SIG-M5 (cell line): ENCODE results near the gene ANTXR1.

ENCODE experiments used
- DNase-seq: peaks from one replicate; lab custom pipeline; 2025; lab: John Stamatoyannopoulos, UW

ANTXR1 gene

GRCh38 chr2:69279931-69280681 is 267.1 kb downstream of the ANTXR1 start:
- no peak for DNase-seq

DNA sequence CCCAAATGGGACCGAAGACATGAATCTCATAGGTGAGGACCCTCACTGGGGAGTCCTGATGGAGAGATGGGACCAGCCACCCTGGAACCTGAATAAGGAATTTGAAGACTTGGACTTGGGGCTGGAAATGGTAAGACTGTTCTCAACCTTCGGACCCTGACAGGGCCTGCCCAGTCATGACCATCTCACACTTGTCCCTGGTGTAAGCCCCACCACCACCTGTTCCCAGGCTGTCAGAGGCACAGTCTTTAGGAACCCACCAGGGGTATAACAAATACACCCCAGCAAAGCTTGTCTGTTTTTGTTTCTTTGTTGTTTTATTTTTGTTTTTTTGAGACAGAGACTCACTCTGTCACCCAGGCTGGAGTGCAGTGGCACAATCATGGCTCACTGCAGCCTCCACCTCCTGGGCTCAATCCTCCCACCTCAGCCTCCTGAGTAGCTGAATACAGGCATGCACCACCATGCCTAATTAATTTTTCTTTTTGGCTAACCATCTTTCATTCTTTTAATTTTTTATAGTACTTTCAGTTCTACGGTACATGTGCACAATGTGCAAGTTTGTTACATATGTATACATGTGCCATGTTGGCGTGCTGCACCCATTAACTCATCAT is 267.9 kb downstream of the ANTXR1 start:
- DNase-seq, result no peak

DNA sequence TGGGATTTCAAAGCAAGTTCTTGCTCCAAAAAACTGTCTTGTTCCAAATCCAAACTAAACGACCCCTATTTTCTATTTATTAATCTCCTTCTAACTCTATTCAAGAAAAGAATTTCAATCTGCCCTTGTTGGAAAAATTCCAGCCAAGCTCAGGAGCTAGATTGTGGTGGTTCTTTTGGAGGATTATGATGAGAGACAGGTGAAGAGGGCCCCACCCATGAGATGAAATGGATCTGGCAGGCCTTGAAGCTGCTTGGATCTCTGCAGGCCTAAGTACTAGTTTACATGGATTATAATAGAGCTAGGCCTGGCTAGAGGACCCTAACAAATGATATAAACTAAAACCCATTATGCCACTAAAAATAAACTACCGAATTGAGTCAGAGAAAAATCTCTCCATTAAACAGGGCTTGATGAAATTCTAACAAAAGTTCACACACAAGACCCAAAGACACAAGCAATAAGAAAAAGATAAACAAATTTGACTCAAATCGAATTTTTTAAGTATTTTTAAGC is 272.5 kb downstream of the ANTXR1 start:
- DNase-seq, result no peak

DNA sequence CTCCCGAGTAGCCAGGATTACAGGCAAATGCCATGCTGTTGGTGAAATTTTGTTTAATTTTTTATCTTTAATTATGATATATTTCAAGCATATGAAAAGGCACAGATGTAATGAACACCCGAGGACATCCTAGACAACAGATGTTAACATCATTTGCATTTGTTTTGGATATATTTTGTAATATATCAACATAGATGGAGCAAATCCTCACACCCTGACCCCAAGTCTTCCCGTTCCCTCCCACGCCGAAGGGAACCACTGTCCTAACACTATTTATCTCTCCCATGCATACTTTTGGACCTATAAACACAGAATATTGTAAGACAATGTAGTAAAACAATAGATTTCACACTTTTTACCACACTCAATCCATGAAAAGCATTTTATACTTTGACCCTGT is 274.6 kb downstream of the ANTXR1 start:
- no peak for DNase-seq

GRCh38 chr2:69288429-69288828 is 275.4 kb downstream of the ANTXR1 start:
- DNase-seq, result no peak

DNA sequence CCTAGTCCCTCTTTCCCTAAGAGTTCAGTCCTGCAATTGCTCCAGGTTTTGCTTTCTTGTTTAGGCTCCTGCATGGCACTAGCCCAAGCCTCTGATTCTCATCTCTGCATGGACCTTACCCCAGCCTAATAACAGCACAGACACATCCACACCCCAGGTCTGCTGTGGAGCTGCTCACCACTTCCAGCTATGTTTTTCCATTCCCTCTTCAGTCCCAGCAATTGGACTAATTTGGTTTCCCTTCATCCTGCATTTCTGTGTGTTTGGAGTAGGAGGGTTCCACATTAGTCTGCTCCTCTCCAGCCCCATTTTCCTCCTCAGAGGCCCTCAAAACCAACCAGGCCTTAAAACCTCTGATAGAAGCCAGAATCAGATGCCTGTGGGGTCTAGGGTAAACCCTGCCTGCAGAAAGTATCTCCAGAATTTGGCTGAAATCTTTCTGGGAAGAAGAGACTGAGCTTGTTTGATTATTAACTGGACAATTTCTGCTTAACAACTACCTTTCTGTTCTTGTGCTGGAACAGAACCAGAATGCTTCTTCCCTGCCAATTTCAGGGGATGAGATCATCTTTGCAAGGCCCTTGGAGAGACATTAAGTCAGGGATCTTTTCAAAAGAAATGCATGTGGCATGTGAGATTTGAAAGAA is 278.1 kb downstream of the ANTXR1 start:
- DNase-seq, result no peak

DNA sequence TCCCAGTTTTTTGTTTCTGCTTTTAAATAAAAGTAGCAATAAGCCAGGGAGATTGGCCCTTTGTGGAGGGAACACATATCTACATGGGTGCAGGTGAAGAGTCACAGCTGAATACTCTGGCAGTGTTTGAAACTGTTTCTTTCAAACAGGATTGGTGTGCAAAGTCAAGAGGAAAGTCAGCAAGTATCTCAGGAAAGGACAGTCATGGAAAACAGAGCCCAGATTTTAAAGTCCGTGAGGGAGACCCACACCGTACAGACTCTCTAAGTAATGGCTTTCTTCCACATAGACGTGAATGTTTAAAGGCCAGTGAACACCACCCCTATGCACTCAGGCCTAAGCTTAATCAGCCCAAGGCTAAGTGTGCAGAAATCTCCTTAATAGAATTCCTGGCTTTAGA is 278.7 kb downstream of the ANTXR1 start:
- no peak for DNase-seq

- no peak for DNase-seq
Observed at GRCh38 chr2:69292256-69292655, 279.3 kb downstream of the ANTXR1 start.

GRCh38 chr2:69296421-69296820 is 283.4 kb downstream of the ANTXR1 start:
- no peak for DNase-seq

GRCh38 chr2:69297216-69297615 is 284.2 kb downstream of the ANTXR1 start:
- no peak for DNase-seq

GRCh38 chr2:69298261-69298660 is 285.3 kb downstream of the ANTXR1 start:
- DNase-seq, result no peak

DNA sequence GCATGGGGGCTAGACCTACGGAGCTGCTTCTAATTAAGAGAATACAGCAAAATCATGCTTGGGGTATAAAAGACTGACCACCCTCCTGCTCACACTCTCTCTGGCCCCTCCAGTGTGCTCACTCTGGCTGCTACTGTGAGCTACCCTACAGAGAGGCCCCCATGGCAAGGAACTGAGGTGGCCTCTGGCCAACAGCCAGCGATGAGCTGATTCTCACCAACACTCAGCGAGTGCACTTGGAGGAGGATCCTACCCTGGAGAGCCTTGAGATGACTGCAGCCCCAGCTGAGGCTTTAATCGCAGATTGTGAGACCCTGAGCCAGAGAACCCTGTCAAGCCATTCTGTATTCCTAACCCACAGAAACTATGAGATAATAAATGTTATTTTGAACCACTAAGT is 285.9 kb downstream of the ANTXR1 start:
- DNase-seq, result no peak
